Frontal cortex (tissue), 4 donors: ENCODE results near the gene SCRN1. TPM values are rescaled to one million over a fixed set of nuclear protein-coding genes. Genes with fewer than 3 reads are reported as not detected.
A peak's percentile ranks its signal among the peaks of the same experiment; 100 is the strongest.
"Not testable (repeated sequence)": the region's sequence is repeated elsewhere in the genome, so short reads cannot be mapped to it uniquely, and the experiment has no call there.

Experiments used
- DNase-seq, 2 donors: peaks; one replicate each; pipeline ENCODE4 v3.0.0; 2012; ENCODE audit warnings: low spot score in 2 of 2
- FAIRE-seq: peaks from 2 replicates; lab custom pipeline; 2012; peaks lifted over from hg19 to GRCh38; lab: Jason Lieb, UNC
- total RNA-seq: library from RNA; depleted of rRNA; stranded (reverse); fragments of >200 nt; gene quantifications from one replicate; pipeline ENCODE4 v1.2.3, GENCODE V29; 2014
- donor health status: control.
- donor health status: control.
- donor health status: control.

SCRN1 gene
- total RNA-seq, 1 donor from 2014 or later: 88.5 TPM

DNA sequence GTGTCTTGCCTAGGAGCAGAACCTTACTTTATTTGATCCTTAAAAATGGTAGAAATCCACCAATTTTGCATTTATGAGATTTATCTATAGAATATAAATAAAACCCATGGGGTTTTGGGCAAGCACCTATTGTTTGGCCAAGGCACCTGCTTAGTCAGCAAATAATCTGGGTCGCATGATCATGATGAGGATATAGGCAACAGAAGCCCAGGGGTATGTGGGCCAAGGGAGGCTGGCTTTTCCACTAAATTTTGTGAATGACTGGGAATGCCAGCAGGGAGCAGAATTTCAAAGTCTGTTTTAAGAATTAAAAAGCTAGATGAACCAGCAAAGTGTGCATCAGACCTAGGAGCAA lies 17.3 kb downstream of the SCRN1 start:
- DNase-seq (no peak), FAIRE-seq (no peak)

DNA sequence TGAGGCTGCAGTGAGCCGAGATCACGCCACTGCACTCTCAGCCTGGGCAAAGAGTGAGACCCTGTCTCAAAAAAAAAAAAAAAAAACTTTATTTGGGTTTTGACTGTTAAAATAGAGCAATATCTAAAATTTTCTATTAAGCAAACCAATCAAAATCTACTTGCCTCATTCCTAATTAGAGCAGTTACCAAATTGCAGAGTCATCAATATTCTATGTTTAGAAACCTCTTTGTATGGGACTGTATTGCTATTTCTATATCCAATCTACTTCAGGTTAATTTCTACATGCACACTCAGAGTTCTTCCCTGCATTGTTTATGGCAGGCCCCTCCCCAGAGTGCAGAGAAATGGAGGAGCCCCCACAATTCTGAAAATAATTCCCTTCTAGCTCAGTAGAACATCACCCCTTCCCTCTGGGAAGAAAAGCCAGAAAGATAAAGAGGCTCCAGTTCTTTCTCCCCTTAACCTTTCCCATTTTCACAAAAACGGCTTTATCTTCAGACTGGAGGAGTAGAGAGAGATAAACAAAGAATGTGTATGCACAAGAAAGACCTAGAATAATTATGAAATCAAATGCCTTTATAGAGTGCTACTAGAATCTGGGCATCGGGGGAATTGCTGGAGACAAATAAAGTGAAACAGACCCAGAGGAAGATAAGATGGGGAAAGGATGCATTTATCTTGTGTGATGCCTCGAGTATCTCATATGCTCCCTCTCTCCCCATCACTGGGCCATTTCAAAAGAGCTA lies 17.9 kb downstream of the SCRN1 start:
- FAIRE-seq (no peak), DNase-seq (no peak)

DNA sequence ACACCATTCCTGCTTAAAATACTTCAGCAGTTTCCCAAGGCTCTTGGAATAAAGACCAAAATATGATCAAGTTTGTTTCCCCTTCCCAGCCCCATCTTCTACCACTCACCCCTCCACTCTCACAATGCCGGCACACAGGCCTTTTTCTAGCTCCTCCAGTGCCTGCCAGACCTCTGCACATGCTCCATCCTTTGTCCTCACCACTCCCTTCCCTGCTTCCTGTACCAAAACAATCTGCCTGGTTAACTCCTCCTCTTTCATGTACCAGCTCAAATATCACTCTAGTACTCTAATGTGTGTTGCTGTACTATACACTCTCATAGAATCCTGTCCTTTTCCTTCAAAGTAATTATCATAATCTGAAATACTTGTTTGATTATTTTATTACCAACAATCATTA lies 19.4 kb downstream of the SCRN1 start:
- FAIRE-seq: no peak
- no peak for DNase-seq

DNA sequence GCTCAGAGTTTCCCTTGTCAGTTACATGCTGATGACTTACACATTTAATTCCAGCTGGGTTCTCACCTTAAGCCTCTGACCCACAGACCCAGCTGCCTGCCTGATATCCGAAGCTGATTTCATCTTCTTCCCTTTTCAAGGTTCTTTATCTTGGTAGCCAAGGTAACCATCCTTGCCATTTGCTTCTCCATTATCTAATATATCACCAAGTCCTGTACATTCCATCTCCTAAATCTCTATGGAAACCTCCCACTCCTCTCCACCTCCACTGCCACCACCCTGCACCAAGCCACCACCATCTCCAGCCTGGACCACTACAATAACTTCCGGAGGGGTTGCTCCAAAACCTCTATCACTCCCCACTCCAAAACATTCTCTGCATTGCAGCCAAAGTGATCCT lies 19.9 kb downstream of the SCRN1 start:
- DNase-seq: no peak
- FAIRE-seq: no peak

DNA sequence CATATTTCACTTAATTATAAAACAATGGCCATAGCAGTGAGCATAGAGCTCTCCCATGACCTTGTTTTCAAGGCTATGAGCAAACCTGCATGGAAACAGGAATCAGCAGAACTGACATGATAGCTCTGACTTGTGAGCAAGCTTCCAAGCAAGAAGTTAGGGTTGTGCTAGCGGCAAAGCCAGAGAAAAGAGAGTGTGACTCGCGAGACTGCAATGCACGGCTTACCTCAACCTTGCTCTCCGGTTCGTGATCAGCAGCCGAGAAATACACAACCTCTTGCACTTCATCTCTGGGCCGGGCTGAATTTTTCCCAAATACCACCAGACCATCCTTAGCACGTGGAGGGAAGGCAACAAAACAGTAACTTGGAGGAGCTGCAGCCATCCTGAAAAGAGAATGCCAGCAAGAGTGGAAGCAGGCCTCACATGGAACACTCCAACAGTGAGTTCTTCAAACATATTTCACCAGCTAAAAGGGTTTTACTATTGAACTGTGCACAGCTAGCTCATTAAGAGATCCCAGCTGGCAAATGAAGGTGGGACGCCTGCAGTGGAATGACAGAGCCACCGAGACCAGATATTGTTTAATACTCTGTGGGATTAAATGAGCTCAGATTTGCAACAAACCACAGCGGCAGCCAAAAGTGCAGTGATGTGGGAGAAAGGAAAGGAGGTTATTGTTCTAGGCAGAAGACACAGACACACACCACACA lies 20.8 kb downstream of the SCRN1 start:
- DNase-seq: no peak
- FAIRE-seq: no peak

GRCh38 chr7:29965030-29965429 lies 24.6 kb downstream of the SCRN1 start:
- FAIRE-seq (no peak), DNase-seq (no peak)

DNA sequence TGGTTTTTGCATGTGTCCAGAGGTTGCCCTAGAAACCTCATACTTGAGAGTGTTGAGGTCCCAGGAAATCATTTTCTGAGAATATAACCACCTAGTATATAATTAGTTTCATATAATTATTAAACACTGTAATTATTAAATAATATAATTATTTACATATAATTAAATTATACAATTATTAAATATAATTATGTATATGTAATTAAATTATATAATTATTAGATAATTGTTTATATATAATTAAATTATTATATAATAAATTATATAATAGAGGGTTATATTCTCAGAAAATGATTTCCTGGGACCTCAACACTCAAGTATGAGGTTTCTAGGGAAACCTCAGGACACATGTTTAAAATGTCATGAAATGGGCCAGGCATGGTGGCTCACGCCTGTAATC lies 27.6 kb downstream of the SCRN1 start:
- DNase-seq (no peak), FAIRE-seq (peak; percentile 81)

- not testable (repeated sequence) for DNase-seq, FAIRE-seq
Observed at GRCh38 chr7:29961611-29962010, 28.0 kb downstream of the SCRN1 start.

- FAIRE-seq: no peak
- DNase-seq: no peak
Observed at GRCh38 chr7:29958667-29959358, 30.8 kb downstream of the SCRN1 start.

DNA sequence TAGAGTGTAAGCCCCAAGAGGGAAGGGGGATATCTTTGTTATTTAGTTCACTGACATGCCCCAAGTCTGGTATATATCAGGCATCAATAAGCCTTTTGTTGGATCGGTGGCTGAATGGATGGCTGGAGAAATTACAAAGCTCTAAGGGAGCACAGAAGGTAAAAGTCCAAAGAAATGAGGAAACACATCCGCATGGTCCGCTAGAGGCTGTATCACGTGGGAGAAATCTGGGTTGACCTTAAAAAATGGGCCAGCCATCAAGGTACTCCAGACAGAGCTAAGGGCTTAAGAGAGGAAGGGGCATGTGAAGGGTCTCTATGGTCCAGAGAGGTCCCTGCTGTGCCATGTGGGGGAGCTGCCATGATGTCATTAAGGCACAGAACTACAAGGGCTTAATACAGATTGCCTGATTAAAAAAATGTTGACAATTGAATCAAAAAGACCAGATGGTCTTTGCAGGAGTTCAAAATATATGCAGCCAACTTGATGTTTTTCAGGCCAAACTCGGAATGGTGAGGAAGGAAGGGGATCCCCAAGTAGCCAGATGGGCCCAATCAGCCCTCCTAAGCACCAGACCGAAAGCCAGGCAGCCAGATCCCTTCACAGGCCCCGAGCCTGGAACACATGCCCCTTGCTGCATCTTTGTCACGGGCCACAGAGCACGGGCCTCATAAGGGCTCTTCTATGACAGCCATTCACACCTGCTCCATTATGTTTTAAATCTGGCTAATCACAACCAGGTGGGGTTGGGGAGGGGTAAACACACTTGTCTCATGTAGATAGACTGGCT lies 31.9 kb downstream of the SCRN1 start:
- no peak for FAIRE-seq

DNA sequence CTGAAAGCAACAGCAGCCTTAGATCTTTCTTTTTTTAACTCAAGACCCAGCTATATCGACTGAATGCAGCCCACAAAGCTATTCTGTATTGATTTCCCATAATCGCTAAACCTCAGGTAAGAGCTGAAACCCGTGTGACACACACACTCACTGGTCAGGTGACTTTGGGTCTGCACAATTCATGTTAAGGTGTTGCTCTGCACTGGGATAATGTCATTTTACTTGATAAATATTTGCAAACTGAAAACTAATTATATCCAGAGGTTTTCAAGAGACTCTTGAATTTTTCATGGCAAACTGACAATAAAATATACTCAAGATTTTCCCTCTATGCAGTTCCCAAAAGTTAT lies 33.1 kb downstream of the SCRN1 start:
- FAIRE-seq (no peak), DNase-seq (no peak)

More for the DNA sequence above, 31.9 kb downstream of the SCRN1 start:
- no peak for DNase-seq

DNA sequence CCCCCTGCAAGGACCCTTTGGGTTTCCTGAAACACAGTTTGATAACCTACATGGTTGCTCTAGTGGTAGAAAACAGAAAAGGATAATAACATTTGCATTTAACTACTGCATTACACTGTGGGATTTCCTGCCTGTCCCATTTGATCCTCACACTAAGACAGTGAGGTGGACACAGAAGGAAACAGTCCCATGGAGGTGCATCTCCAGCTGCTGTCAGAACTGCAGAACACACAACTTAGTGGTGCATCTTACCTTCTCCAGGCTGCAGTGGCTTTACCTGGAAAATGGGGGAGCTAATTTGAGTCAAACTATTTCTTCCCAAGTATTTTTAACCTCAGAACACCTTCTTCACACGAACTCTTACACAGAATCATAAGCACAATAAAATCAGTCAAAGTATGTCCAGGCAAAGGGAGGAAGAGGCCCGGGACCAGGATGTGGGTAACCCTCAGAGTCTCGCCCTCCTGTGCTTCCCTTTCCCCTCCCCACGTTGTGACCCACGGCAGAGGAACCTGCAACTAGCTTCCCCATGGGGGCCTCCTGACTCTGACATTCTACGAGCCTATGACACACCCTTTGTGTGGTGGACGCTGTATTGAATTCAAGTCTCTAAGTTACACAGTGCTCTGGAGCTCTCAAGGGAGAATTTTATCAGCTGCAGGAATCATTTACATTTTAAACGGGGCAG lies 33.7 kb downstream of the SCRN1 start:
- DNase-seq (no peak), FAIRE-seq (no peak)

GRCh38 chr7:29955075-29955792 lies 34.4 kb downstream of the SCRN1 start:
- no peak for DNase-seq
- FAIRE-seq: no peak

- DNase-seq (no peak), FAIRE-seq (no peak)
Observed at GRCh38 chr7:29953726-29954347, 35.8 kb downstream of the SCRN1 start.

DNA sequence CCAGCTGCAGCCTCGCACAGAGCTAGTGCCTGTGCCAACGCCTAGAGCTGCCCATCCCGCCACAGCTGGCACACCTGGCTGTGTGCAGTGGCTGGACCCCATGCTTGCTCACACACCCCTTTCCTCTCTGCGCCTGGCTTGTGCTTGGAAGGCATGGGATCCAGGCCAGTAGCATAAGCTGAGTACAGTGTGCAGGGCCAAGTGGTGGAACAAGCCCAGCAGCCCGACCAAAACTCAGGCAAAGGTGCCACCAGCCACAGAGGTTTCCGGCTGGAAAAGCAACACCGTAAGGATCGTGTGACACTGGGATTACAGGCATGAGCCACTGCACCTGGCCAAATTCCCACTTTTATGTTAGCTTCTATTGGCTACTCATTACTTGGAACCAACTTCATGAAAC lies 38.4 kb downstream of the SCRN1 start:
- FAIRE-seq (no peak), DNase-seq (no peak)

DNA sequence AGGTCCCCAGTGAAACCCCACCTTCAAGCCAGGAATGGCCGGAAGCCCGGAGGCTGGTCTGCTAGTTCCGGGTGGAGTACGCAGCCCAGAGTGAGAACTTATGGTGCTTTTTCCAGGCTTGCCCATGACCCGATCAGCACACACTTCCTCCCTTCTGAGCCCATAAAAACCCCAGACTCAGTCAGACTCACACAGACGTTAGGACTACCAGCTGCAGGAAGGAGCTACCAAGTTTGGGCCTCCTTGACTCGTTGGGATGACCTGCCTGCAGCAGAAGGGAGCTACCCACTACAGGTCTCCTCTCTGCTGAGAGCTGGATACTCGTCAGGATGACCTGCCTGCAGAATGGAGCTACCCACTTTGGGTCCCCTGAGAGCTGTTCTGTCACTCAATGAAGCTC lies 39.1 kb downstream of the SCRN1 start:
- FAIRE-seq: no peak

DNA sequence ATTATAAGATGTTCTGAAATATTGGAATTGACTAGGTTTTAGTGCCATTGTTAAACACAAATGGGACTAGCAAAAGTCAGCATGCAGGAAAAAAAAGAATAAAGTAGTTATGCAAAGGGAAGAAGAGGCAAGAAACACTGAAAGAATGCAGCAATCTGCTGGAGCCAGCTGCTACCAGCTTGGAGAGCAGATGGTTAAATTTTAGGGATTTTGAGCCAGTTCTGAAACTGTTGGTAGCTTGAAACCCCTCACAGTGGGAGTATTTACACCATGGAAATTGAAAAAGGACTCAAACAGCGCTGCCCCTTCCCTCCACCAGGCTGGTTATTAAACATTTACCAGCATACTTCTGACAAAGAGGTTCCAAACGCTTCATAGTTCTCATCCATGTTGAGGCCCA lies 41.0 kb downstream of the SCRN1 start:
- FAIRE-seq (no peak), DNase-seq (no peak)

More for the DNA sequence above, 39.1 kb downstream of the SCRN1 start:
- no peak for DNase-seq

DNA sequence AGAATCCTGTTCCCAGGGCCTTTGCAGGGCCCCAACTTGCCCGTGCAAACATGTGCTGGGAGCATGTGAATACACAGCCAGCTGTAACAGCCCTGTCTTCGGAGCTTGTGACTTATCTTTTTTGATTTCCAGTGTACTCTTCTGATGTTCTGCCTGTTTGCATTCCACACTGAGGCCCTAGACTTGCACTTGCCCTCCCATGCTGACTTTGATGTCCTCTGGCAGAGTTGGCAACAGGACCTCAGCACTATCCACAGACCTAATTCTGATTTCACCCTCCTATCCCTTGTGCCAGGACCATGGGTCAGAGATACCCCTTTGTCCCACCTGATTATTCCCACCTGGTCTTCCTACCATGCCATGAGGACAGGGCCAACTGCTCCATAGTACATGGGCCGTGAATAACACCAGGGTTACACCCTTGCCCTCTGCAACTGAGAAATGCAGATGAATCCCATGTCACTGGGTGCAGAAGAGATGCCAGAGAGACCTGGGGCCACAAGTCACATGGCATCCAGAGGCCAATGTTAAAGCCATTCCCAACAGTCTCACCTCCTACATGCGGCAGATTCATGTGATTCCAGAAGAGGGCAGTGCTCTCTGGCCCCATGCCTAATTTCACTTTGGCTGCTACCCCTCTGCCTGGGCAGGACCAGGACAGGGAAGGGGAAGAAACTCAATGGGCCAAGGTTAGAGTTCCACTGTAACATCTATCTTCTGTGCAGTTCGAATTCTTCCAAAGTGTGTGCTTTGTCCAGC lies 43.0 kb downstream of the SCRN1 start:
- DNase-seq (no peak), FAIRE-seq (no peak)
